Tibial artery (tissue), 4 donors: ENCODE data around the gene NFE2.

Experiments
- DNase-seq, 2 donors: peaks; one replicate each; pipeline ENCODE4 v3.0.0-alpha.2; 2019
- H3K27ac ChIP-seq, 2 donors: fragments of 200-600 bp; sonication (generic) in 1 of 2; 1 replicate in 1 of 2; 2 replicates in 1 of 2; pipeline ENCODE4 v1.5.1; 2018 to 2019; ENCODE audit warnings: mild to moderate bottlenecking in 1 of 2
- H3K27me3 ChIP-seq, 2 donors: fragments of 200-600 bp; sonication (generic) in 1 of 2; one replicate each; pipeline versions ENCODE4 v1.5.1 to v1.6.0; 2016 to 2019
- H3K36me3 ChIP-seq, 3 donors: fragments of 200-600 bp; sonication (generic) in 2 of 3; one replicate each; pipeline ENCODE4 v1.5.1; 2016 to 2019; ENCODE audit warnings: mild to moderate bottlenecking in 2 of 3
- H3K4me1 ChIP-seq, 4 donors: fragments of 200-600 bp; sonication (generic) in 2 of 4; 1 replicate in 3 of 4; 2 replicates in 1 of 4; pipeline ENCODE4 v1.5.1; 2016 to 2019
- H3K4me3 ChIP-seq, 2 donors: fragments of 200-600 bp; sonication (generic) in 1 of 2; 1 replicate in 1 of 2; 2 replicates in 1 of 2; pipeline ENCODE4 v1.5.1; 2018 to 2019; ENCODE audit warnings: mild to moderate bottlenecking in 2 of 2
- H3K9me3 ChIP-seq, 3 donors: fragments of 200-600 bp; sonication (generic) in 1 of 3; one replicate each; pipeline ENCODE4 v1.5.1; 2016 to 2019
- CTCF ChIP-seq, 2 experiments: fragments of 200-600 bp in 1 of 2; fragments of 450-650 bp in 1 of 2; IDR thresholded peaks; one replicate each; pipeline ENCODE4 v1.5.1; 2017 to 2019; ENCODE audit warnings: antibody characterized with exemption in 2 of 2, mild to moderate bottlenecking in 1 of 2, moderate library complexity in 1 of 2
- intact Hi-C: fragments of 100-400 bp; cut with DNase I; formaldehyde crosslinking; loops from one replicate; pipeline ENCODE4 v1.15.0; 2023; ENCODE audit warnings: low total_unique reads

The NFE2 gene

GRCh38 chr12:54301428-54302048, 723 bp upstream of the NFE2 start:
- H3K27me3 ChIP-seq = peaks cover 0 to 26% of the 10 kb centered on the region in 2 donors
- TF ChIP-seq CTCF (IDR thresholded peaks at IDR 0.05) = no peak
- no peaks in the 10 kb centered on the region for H3K9me3 ChIP-seq
- DNase-seq = no peak
- H3K27ac ChIP-seq = no peak overlapping the region
- H3K4me3 ChIP-seq = no peak overlapping the region
- H3K4me1 ChIP-seq = peaks cover 0 to 19% (median 14%) of the 10 kb centered on the region in 4 donors
- intact Hi-C loops = no loop called here
- no peaks in the 10 kb centered on the region for H3K36me3 ChIP-seq

GRCh38 chr12:54300225-54300731, 537 bp downstream of the NFE2 start:
- no peaks in the 10 kb centered on the region for H3K36me3 ChIP-seq
- TF ChIP-seq CTCF (IDR thresholded peaks at IDR 0.05) = no peak
- peaks cover 0 to 19% (median 14%) of the 10 kb centered on the region in 4 donors for H3K4me1 ChIP-seq
- H3K4me3 ChIP-seq = peak overlapping the region in 1 of 2 donors; percentile 34
- no peak for DNase-seq
- H3K27me3 ChIP-seq = peaks cover 0 to 24% of the 10 kb centered on the region in 2 donors
- no peak overlapping the region for H3K27ac ChIP-seq
- intact Hi-C loops = no loop called here
- no peaks in the 10 kb centered on the region for H3K9me3 ChIP-seq

GRCh38 chr12:54299515-54300224, 1.1 kb downstream of the NFE2 start:
- intact Hi-C loops = no loop called here
- H3K27me3 ChIP-seq = peaks cover 0 to 22% of the 10 kb centered on the region in 2 donors
- no peak for TF ChIP-seq CTCF (IDR thresholded peaks at IDR 0.05)
- no peak overlapping the region for H3K27ac ChIP-seq
- no peaks in the 10 kb centered on the region for H3K36me3 ChIP-seq
- H3K9me3 ChIP-seq = no peaks in the 10 kb centered on the region
- no peak for DNase-seq
- no peak overlapping the region for H3K4me3 ChIP-seq
- peaks cover 0 to 19% (median 14%) of the 10 kb centered on the region in 4 donors for H3K4me1 ChIP-seq

GRCh38 chr12:54298904-54299303, 1.9 kb downstream of the NFE2 start:
- Histone ChIP-seq H3K27ac (no peak overlapping the region), H3K9me3 (no peaks in the 10 kb centered on the region), H3K36me3 (no peaks in the 10 kb centered on the region), H3K4me3 (no peak overlapping the region), H3K4me1 (peaks cover 0 to 12% (median 9%) of the 10 kb centered on the region in 4 donors), H3K27me3 (peaks cover 0 to 17% of the 10 kb centered on the region in 2 donors)
- TF ChIP-seq CTCF (IDR thresholded peaks at IDR 0.05) = no peak
- no peak for DNase-seq
- intact Hi-C loops = no loop called here

- H3K27me3 ChIP-seq = peaks cover 0 to 17% of the 10 kb centered on the region in 2 donors
- H3K4me3 ChIP-seq = no peak overlapping the region
- TF ChIP-seq CTCF (IDR thresholded peaks at IDR 0.05) = no peak
- intact Hi-C loops = loop anchor here (2.0 kb wide), 1 partner anchor 66 kb away; no protein-coding TSS in a partner anchor
- no peaks in the 10 kb centered on the region for H3K36me3 ChIP-seq
- H3K4me1 ChIP-seq = peaks cover 0 to 12% (median 9%) of the 10 kb centered on the region in 4 donors
- no peaks in the 10 kb centered on the region for H3K9me3 ChIP-seq
- no peak overlapping the region for H3K27ac ChIP-seq
- no peak for DNase-seq
These were observed 4.3 kb downstream of the NFE2 start for GRCh38 chr12:54296393-54297099.
